GM13977 (cell line): ENCODE measurements around the gene GABRD.

ENCODE experiments used
- DNase-seq: peaks from one replicate; pipeline ENCODE4 v3.0.0; 2012; ENCODE audit warnings: low spot score
- in situ Hi-C: fragments of 300-500 bp; cut with MboI; formaldehyde crosslinking; loops from one replicate; pipeline ENCODE4 v1.12.0; 2022; ENCODE audit warnings: low sequenced_read_pairs, low pct_unique_long_range_greater_than_20kb, mixed read lengths, inconsistent platforms; ENCODE audit not compliant: unreplicated experiment
- TF ChIP-seq, protein P1 (sequence below): IDR thresholded peaks from 2 replicates; pipeline ENCODE4 v1.5.1; 2012; ENCODE audit warnings: mild to moderate bottlenecking, control low read depth; ENCODE audit not compliant: insufficient read depth; ENCODE audit errors: extremely low read depth, missing control alignments

The GABRD gene

DNA sequence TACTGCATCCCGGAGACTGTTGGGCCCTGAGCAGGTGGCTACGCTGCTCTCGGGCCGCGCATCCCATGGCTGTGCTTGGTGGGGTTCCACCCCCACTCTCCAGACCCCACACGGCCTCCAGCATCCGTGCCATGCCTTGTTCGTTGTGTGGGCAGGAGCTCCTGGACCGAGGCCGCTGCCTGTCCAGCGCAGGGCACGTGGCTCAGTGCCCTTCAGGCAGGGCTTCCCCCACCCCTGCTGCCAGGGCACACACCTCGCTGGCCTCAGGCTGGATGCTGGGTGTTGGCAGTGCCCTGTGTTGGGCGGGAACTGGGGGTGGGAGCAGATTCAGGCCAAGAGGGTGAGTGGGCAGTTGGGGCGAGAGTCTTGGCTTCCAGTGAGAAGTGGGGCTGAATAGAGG lies 40.9 kb downstream of the GABRD start:
- TF ChIP-seq, protein P1, sequence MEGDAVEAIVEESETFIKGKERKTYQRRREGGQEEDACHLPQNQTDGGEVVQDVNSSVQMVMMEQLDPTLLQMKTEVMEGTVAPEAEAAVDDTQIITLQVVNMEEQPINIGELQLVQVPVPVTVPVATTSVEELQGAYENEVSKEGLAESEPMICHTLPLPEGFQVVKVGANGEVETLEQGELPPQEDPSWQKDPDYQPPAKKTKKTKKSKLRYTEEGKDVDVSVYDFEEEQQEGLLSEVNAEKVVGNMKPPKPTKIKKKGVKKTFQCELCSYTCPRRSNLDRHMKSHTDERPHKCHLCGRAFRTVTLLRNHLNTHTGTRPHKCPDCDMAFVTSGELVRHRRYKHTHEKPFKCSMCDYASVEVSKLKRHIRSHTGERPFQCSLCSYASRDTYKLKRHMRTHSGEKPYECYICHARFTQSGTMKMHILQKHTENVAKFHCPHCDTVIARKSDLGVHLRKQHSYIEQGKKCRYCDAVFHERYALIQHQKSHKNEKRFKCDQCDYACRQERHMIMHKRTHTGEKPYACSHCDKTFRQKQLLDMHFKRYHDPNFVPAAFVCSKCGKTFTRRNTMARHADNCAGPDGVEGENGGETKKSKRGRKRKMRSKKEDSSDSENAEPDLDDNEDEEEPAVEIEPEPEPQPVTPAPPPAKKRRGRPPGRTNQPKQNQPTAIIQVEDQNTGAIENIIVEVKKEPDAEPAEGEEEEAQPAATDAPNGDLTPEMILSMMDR, result no peak
- in situ Hi-C loops, result no loop called here
- DNase-seq, result no peak

DNA sequence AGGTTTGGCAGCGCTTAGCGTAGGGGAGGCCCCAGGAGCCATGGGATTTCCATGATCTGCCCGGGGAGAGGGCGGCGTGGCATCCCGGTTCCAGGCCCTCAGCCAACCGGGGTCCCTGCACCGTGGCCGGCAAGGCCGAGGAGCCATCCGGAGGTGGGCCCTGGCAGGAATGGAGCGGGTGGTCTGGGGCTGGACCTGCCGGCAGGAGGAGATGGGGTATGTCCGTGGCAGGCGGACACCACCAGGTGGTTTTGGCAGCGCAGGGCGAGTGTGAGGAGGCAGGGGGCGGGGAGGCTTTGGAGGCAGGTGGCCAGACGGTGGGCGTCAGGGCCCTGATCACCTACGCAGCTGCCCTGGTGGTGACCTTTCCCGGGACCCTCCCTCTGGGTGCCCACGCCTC lies 41.4 kb downstream of the GABRD start:
- in situ Hi-C loops, result no loop called here
- TF ChIP-seq, protein P1, result no peak
- DNase-seq, result no peak

DNA sequence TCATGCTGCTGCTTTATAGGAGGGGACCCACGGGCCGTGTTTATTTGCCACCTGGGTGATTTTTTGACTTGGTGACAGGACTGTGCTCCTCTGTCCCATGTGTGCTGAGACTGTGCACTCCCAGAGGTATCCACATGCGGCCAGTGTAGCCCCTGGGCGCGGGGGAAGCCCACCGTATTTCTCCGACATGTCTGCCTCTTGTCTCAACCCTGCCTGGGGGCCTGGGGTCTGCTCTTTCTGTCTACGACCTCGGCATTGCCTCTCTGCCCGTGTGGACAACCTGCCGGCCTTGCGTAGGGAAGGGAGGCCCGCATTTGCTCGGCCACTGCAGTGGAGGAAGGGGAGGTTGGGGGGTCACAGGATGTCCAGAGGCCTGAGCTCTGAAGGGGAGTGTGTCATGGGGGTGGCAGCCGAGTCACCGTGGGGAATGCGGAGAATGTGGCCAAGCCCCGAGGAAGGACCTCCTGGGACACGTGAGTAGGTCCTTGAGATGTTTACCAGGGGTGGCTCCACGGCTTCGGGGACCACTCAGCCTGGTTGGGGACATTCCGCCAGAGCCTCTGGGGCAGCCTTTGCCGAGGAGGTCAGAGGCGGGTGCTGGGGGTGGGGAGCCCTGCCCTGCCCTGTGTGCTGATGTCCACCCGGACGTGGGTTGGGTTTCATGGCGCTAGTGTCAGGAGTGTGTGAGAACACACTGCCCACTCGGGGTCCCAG lies 42.1 kb downstream of the GABRD start:
- TF ChIP-seq, protein P1, result no peak
- in situ Hi-C loops, result no loop called here
- no peak for DNase-seq

DNA sequence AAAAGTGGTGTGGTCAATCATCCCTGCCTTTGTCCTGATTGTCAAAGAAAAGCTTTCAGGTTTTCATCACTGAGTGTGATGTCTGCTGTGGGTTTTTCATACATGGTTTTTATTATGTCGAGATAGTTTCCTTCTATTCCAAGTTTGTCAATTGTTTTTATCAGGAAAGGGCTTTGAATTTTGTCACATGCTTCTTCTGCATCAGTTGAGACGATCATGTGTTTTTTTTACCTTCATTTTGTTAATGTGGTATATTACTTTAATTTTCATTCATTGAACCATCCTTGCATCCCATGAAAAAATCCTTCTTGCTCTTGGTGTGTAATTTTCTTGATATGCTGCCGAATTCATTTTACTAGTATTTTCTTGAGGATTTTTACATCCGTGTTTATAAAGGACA lies 46.6 kb downstream of the GABRD start:
- in situ Hi-C loops, result no loop called here
- no peak for DNase-seq
- TF ChIP-seq, protein P1, result no peak

DNA sequence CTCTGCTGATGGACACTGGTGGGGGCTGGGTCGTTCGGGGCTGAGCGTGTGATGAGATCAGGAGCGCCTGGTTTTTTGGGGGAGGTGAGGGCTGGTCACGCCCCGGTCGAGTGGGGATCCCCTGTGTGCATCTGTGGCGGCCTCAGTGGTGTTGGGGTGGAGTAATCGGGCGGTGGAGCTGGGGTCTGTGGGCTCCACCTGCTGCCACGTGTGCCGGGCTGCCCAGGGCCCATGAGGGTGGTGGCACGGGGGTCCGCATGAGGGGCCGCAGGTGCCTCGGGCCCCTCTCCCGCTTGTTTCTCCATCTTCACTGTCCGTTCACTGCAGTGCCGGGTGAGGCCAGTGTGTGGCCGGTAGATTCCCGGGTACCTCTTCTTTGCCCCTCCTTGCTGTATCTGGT lies 48.2 kb downstream of the GABRD start:
- TF ChIP-seq, protein P1, result no peak
- in situ Hi-C loops, result no loop called here
- no peak for DNase-seq

DNA sequence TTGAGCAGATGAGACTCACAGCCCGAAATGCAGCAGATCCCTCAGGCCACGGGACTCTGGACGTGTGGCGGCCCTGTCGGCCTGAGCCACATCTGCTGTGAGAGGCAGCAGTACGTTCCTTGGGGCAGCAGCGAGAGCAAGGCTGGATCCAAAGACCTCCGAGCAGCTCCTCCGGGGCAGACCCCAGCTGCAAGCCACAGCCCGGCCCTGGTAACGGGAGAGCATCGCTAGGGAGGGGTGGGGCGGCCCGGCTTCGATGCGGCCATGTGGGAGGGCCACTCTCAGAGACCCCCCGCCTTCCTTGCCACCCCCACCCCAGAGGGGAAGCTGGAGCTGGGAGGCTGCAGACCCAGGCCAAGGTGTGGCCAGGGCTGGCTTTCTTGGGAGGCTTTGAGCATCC lies 48.8 kb downstream of the GABRD start:
- TF ChIP-seq, protein P1, result no peak
- DNase-seq, result no peak
- in situ Hi-C loops, result no loop called here
